Stomach (tissue), 9 donors: ENCODE measurements around the gene CHMP4A. TPM values are rescaled to one million over a fixed set of nuclear protein-coding genes. Genes with fewer than 3 reads are reported as not detected.

Source experiments
- DNase-seq, 2 donors: peaks; one replicate each; pipeline versions ENCODE4 v3.0.0 to v3.0.0-alpha.2; 2013 to 2019
- H3K27ac ChIP-seq, 5 donors: fragments of 200-600 bp in 4 of 5; sonication (generic) in 4 of 5; one replicate each; pipeline ENCODE4 v1.5.1; 2013 to 2019; ENCODE audit warnings: mild to moderate bottlenecking in 1 of 5, moderate library complexity in 1 of 5
- H3K27me3 ChIP-seq, 3 donors: fragments of 200-600 bp; sonication (generic); one replicate each; pipeline ENCODE4 v1.5.1; 2017 to 2019; ENCODE audit warnings: mixed run types in 1 of 3
- H3K36me3 ChIP-seq, 4 donors: fragments of 200-600 bp; sonication (generic); 1 replicate in 3 of 4; 2 replicates in 1 of 4; pipeline ENCODE4 v1.5.1; 2016 to 2019
- H3K4me1 ChIP-seq, 4 donors: fragments of 200-600 bp; sonication (generic); one replicate each; pipeline ENCODE4 v1.5.1; 2016 to 2019
- H3K4me3 ChIP-seq, 4 donors: fragments of 200-600 bp; sonication (generic) in 3 of 4; one replicate each; pipeline ENCODE4 v1.5.1; 2016 to 2019; ENCODE audit warnings: mild to moderate bottlenecking in 1 of 4
- H3K9me3 ChIP-seq, 4 donors: fragments of 200-600 bp; sonication (generic); one replicate each; pipeline ENCODE4 v1.5.1; 2016 to 2019
- CTCF ChIP-seq, 7 experiments: fragments of 450-650 bp in 4 of 7; fragments of 200-600 bp in 3 of 7; sonication (generic) in 3 of 7; IDR thresholded peaks; one replicate each; pipeline ENCODE4 v1.5.1; 2016 to 2019; ENCODE audit warnings: antibody characterized with exemption in 7 of 7, control low read depth in 2 of 7, mild to moderate bottlenecking in 1 of 7
- EP300 ChIP-seq: sonication (generic); formaldehyde crosslinking; IDR thresholded peaks from one replicate; pipeline ENCODE4 v1.6.1; 2017; ENCODE audit warnings: antibody characterized with exemption
- POLR2A ChIP-seq, 4 donors: fragments of 450-650 bp; IDR thresholded peaks; one replicate each; pipeline ENCODE4 v1.6.1; 2016; ENCODE audit warnings: antibody characterized with exemption in 4 of 4, control low read depth in 2 of 4, mild to moderate bottlenecking in 1 of 4, moderate library complexity in 1 of 4
- POLR2AphosphoS5 ChIP-seq, 3 donors: sonication (generic); formaldehyde crosslinking; IDR thresholded peaks; one replicate each; pipeline ENCODE4 v1.6.1; 2016; ENCODE audit warnings: antibody characterized with exemption in 3 of 3
- WGBS, 5 donors: extraction: QIAGEN DNeasy Blood & Tissue Kit in 3 of 5; methylation state at CpG; one replicate each; pipeline versions ENCODE4 v1.1.5 to v1.1.7; 2013 to 2018; 5-methylcytosine and 5-hydroxymethylcytosine counted together
- intact Hi-C: fragments of 100-400 bp; cut with DNase I; formaldehyde crosslinking; loops from one replicate; pipeline ENCODE4 v1.15.1; 2023; ENCODE audit warnings: low total_unique reads
- polyA plus RNA-seq, 3 donors: library from polyadenylated mRNA; stranded (reverse); fragments of 200-250 nt; gene quantifications; one replicate each; pipeline ENCODE4 v1.2.3, GENCODE V29; 2013
- total RNA-seq, 5 donors: library from RNA; depleted of rRNA; stranded (reverse); fragments of >200 nt; gene quantifications; one replicate each; pipeline versions ENCODE4 v1.1.0 to v1.2.3, GENCODE V29; 2014 to 2016
- donor health status: healthy with polysubstance abuse.
- donor health status: Bipolar disorder and iron deficiency.
- donor health status: healthy.

Gene CHMP4A
- total and polyA plus RNA-seq, 8 donors = 27.8 to 135 (median 37.2) TPM; not detected in 1

GRCh38 chr14:24238123-24238522 lies 24.8 kb upstream of the CHMP4A start:
- no peak overlapping the region for H3K4me3 ChIP-seq
- TF ChIP-seq EP300 = no peak
- TF ChIP-seq POLR2AphosphoS5 (IDR thresholded peaks at IDR 0.05) = no peak
- TF ChIP-seq POLR2A (IDR thresholded peaks at IDR 0.05) = no peak
- no peak for TF ChIP-seq CTCF (IDR thresholded peaks at IDR 0.05)
- no peak for DNase-seq
- no peaks in the 10 kb centered on the region for H3K27me3 ChIP-seq
- H3K27ac ChIP-seq = peak overlapping the region in 1 of 5 donors; percentile 99
- intact Hi-C loops = no loop called here
- peaks cover 43 to 88% (median 72%) of the 10 kb centered on the region in 4 donors for H3K4me1 ChIP-seq
- H3K9me3 ChIP-seq = no peaks in the 10 kb centered on the region
- peaks cover 49 to 70% (median 62%) of the 10 kb centered on the region in 4 donors for H3K36me3 ChIP-seq
- 83 to 88% (median 86%) methylated on average over 5 of the region's 5 CpGs for WGBS, 5 donors

- peaks cover 49 to 70% (median 62%) of the 10 kb centered on the region in 4 donors for H3K36me3 ChIP-seq
- 91 to 98% (median 94%) methylated on average over 2 of the region's 2 CpGs for WGBS, 5 donors
- peak overlapping the region in 1 of 5 donors; percentile 99 for H3K27ac ChIP-seq
- TF ChIP-seq EP300 = no peak
- TF ChIP-seq POLR2A (IDR thresholded peaks at IDR 0.05) = no peak
- TF ChIP-seq CTCF (IDR thresholded peaks at IDR 0.05) = no peak
- TF ChIP-seq POLR2AphosphoS5 (IDR thresholded peaks at IDR 0.05) = no peak
- H3K9me3 ChIP-seq = no peaks in the 10 kb centered on the region
- peaks cover 42 to 88% (median 71%) of the 10 kb centered on the region in 4 donors for H3K4me1 ChIP-seq
- no peak for DNase-seq
- intact Hi-C loops = no loop called here
- H3K4me3 ChIP-seq = no peak overlapping the region
- H3K27me3 ChIP-seq = no peaks in the 10 kb centered on the region
Measured at GRCh38 chr14:24237463-24237955, 24.2 kb upstream of the CHMP4A start.

GRCh38 chr14:24236689-24237462 lies 23.6 kb upstream of the CHMP4A start:
- 89 to 93% (median 92%) methylated on average over 6 of the region's 6 CpGs for WGBS, 5 donors
- no peak for DNase-seq
- no peaks in the 10 kb centered on the region for H3K27me3 ChIP-seq
- intact Hi-C loops = no loop called here
- H3K27ac ChIP-seq = peak overlapping the region in 1 of 5 donors; percentile 96
- peaks cover 49 to 70% (median 62%) of the 10 kb centered on the region in 4 donors for H3K36me3 ChIP-seq
- no peak overlapping the region for H3K4me3 ChIP-seq
- peaks cover 42 to 88% (median 70%) of the 10 kb centered on the region in 4 donors for H3K4me1 ChIP-seq
- TF ChIP-seq EP300 (no peak), POLR2AphosphoS5 (IDR thresholded peaks at IDR 0.05) (no peak), POLR2A (IDR thresholded peaks at IDR 0.05) (no peak), CTCF (IDR thresholded peaks at IDR 0.05) (no peak)
- H3K9me3 ChIP-seq = no peaks in the 10 kb centered on the region

GRCh38 chr14:24235804-24236688 lies 22.8 kb upstream of the CHMP4A start:
- TF ChIP-seq CTCF (IDR thresholded peaks at IDR 0.05) = no peak
- no peak for TF ChIP-seq EP300
- TF ChIP-seq POLR2A (IDR thresholded peaks at IDR 0.05) = no peak
- no peak for TF ChIP-seq POLR2AphosphoS5 (IDR thresholded peaks at IDR 0.05)
- WGBS, 5 donors = 88 to 97% (median 92%) methylated on average over 5 of the region's 5 CpGs
- H3K27me3 ChIP-seq = no peaks in the 10 kb centered on the region
- no peaks in the 10 kb centered on the region for H3K9me3 ChIP-seq
- H3K4me3 ChIP-seq = no peak overlapping the region
- peaks cover 42 to 87% (median 69%) of the 10 kb centered on the region in 4 donors for H3K4me1 ChIP-seq
- intact Hi-C loops = no loop called here
- no peak for DNase-seq
- peaks cover 49 to 67% (median 59%) of the 10 kb centered on the region in 4 donors for H3K36me3 ChIP-seq
- H3K27ac ChIP-seq = peak overlapping the region in 1 of 5 donors; percentile 96
